HPDE6-E6E7 (cell line): ENCODE data around the gene PTCD3.

Source experiments
- DNase-seq: peaks from one replicate; pipeline ENCODE4 v3.0.0; 2011; ENCODE audit warnings: missing footprints; ENCODE audit errors: extremely low spot score

PTCD3 gene

DNA sequence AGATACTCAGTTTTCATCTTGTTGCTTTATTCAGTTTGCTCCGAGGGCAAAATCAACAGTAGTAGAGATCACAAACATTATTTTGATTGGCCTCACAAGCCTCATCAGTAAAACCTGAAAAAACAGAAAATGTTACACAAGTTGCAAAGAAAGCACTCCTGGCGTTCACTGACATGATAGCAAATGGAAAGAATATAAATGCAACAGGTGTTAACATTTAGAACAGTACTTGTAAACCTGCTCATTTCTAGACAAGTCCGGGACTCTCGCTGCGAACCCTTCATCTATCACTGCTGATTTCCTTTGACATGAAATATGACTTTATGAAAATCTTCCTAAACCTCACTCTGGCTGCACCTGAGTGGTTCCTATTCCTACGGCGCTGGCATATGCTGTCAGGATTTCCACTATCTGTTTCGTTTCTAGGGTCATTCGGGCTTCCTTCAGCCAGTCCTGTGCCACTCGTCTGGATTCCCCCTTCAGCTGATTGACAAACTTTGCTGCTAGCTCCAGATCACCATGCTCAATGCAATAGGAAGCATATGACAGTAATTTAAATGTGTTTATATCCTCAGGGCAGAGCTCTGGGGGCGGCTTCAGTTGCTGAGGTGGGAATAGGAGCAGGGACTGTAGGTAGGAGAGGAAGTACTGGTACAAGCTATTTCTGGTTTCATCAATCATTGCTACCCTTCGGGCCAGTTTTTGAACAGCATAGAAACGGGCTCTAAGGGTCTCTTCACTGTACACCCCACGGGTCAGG, 38.1 kb downstream of the PTCD3 start:
- DNase-seq: no peak

GRCh38 chr2:86147793-86148192, 41.8 kb downstream of the PTCD3 start:
- DNase-seq: no peak

GRCh38 chr2:86150502-86150901, 44.5 kb downstream of the PTCD3 start:
- no peak for DNase-seq

DNA sequence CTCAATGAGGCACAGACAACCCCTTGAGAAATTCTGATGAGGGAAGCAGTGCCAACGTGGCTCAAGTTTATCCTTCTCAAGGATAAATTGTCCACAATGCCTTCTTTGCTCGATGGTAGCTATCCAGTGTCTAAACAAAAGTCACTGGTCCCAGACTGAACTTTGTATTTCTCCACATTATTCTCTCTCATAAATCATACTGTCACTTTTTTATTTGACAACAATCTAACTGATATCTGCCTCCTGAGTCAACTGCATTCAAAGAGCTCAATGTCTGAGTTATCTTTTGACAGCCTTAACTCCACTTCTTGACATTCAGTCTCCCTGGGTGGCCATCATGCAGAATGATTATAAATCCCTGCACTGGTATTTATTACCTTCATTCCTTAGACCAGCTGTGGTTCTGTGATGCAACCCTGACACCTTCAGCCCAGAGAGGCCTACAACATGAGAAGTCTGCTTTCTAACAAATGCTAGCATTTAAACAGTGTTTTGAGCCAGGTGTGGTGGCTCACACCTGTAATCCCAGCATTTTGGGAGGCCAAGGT, 51.0 kb downstream of the PTCD3 start:
- DNase-seq: no peak

GRCh38 chr2:86158286-86158685, 52.3 kb downstream of the PTCD3 start:
- no peak for DNase-seq

- no peak for DNase-seq
Measured at GRCh38 chr2:86160156-86160952, 54.3 kb downstream of the PTCD3 start.

DNA sequence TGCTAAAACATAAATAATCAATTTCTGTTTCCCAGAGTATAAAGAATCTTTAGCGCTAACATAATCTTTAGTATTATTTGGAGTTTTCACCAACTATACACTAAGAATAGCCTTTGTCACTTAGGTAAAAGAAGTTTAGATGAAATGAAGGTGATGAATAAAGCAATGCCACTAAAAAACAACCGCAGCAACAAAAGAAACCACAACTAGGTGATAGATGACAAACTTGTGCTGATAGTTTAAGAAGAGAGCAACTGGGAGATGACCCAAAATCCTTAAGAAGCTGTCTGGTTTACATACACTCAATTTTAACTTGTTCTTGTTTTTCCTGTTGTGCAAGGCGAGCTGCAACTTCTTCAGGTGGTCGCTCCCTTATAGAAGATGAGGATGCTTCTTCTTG, 64.4 kb downstream of the PTCD3 start:
- DNase-seq: no peak

GRCh38 chr2:86171295-86171694, 65.3 kb downstream of the PTCD3 start:
- DNase-seq: no peak

DNA sequence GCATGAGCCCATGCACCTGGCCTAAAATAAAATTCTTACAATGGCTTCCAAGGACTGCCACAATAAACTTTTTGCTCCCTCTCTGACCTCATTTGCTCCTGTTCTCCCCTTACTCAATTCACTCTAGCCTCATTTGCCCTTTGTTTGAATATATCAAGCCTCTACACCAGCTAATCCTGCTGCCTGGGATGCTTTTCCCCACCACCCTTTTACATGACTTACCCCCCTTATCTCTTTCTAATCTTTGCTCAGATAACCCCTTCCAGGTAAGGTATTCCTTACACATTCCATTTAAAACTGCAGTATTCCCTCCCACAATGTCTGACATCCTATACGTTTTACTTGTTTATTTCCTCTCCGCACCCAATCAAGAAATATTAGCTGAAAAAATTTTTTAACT, 66.6 kb downstream of the PTCD3 start:
- DNase-seq: no peak

DNA sequence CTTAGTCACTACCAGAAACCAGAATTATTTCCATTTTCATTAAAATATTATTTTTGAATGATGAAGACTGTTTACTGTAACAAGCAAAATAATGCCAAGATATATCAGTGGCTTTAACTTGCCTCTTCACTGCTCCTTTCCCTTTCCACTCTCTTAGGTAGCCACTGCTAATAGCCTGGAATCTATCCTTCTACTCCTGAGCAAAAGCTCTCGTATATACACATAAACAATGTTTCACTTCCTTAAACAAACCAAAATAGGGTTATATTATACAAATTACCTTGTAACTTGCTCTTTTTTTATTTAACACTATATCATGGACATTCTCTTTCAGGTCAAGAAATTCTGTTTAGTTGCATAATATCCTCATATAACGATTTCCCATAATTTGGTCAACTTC, 68.4 kb downstream of the PTCD3 start:
- DNase-seq: no peak

GRCh38 chr2:86175828-86176227, 69.8 kb downstream of the PTCD3 start:
- no peak for DNase-seq

DNA sequence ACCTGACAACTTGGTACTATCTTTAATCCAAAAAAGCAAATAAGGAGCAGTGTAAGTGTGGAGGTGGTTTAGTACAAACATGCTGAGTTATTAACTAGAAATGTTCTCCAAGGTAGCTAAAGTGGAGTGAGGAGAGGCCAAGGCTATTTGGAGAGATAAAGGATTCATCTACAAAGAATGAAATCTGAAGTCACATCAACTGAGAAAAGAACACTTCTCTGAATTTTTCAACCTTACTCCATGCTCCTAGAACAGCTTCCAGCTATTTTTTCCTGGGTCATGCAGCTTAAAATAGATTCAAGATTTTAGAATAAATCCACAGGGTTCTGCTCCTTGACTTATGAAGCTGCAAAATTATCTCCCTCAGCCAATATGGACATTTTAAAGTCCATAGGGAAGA, 70.6 kb downstream of the PTCD3 start:
- no peak for DNase-seq

- no peak for DNase-seq
Measured at GRCh38 chr2:86185517-86186212, 79.6 kb downstream of the PTCD3 start.

DNA sequence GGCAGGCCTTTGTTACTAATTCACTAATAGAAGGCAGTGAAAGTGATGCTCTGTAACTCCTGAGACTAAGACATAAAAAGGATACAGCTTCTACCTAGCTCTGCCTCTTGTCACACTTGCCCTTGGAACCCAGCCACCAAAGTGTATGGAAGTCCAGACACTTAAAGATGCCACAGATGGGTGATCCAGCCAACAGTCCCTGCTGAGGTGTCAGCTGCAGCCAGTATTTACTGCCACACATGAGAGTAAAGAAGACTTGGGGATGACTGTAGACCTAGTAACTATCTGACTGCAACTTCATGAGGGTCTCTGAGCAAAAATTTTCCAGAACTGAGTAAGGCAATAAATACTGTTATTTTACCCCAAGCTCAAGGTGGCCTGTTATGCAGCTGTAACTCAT, 80.4 kb downstream of the PTCD3 start:
- no peak for DNase-seq

DNA sequence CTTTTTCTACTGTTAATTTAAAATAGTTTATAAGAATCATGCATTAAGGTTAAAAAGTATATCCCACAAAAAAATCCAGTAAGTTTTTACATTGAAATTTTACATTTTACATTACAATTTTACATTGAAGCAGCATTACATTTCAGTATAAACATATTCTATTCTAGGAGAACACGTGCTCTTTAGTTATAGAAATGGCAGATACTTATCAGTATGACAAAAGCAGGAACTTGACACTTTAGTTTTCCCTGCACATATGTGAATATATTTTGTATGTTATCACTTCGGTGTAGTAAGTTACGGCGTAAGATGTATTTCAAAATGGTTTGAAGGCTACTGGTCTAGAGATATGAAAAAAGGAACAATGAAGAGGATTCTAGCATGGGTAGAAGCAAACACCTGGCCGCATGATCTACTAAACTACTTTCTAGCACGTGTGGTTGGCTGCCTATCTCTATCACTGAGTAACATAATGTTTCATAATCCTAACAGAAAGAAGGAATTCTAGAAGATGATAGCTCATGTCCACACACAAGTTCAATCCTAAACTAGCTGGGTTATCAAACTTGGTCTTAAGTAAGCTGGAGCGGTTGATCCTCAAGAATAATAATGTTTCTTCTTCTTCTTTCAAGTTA, 83.9 kb downstream of the PTCD3 start:
- no peak for DNase-seq
